Lower leg skin (tissue), 4 donors: Measurements from ENCODE around the gene ARSJ. TPM values are rescaled to one million over a fixed set of nuclear protein-coding genes. Genes with fewer than 3 reads are reported as not detected.

Source experiments
- DNase-seq, 2 donors: peaks; one replicate each; pipeline ENCODE4 v3.0.0-alpha.2; 2019; ENCODE audit warnings: low spot score in 2 of 2
- H3K4me3 ChIP-seq: fragments of 200-600 bp; sonication (generic); 2 replicates; pipeline ENCODE4 v1.5.1; 2017; ENCODE audit warnings: mild to moderate bottlenecking, low read depth; ENCODE audit not compliant: poor library complexity, severe bottlenecking
- CTCF ChIP-seq, 3 donors: fragments of 450-650 bp; IDR thresholded peaks; one replicate each; pipeline ENCODE4 v1.5.1; 2016; ENCODE audit warnings: antibody characterized with exemption in 3 of 3, mild to moderate bottlenecking in 3 of 3, moderate library complexity in 2 of 3
- POLR2A ChIP-seq, 2 donors: fragments of 450-650 bp; IDR thresholded peaks; one replicate each; pipeline ENCODE4 v1.6.1; 2016 to 2017; ENCODE audit warnings: antibody characterized with exemption in 2 of 2, mild to moderate bottlenecking in 1 of 2, moderate library complexity in 1 of 2
- WGBS, 2 donors: methylation state at CpG; one replicate each; pipeline ENCODE4 v1.1.5; 2018; 5-methylcytosine and 5-hydroxymethylcytosine counted together
- intact Hi-C: fragments of 100-400 bp; cut with DNase I; formaldehyde crosslinking; loops from one replicate; pipeline ENCODE4 v1.15.0; 2023; ENCODE audit warnings: low total_unique reads
- total RNA-seq, 4 donors: library from RNA; depleted of rRNA; stranded (reverse); fragments of >200 nt; gene quantifications; one replicate each; pipeline ENCODE4 v1.1.0, GENCODE V29; 2016

ARSJ gene
- total RNA-seq, 4 donors from 2014 or later = 0.42 to 3.7 (median 1.6) TPM

GRCh38 chr4:113968473-113968872 is 11.0 kb downstream of the ARSJ start:
- TF ChIP-seq CTCF (IDR thresholded peaks at IDR 0.05) = no peak
- TF ChIP-seq POLR2A (IDR thresholded peaks at IDR 0.05) = no peak
- H3K4me3 ChIP-seq = no peak overlapping the region
- intact Hi-C loops = loop anchor here (5.0 kb wide), 1 partner anchor 1719 kb away; no protein-coding TSS in a partner anchor
- no peak for DNase-seq
- WGBS, 2 donors = 84 to 89% methylated on average over 2 of the region's 2 CpGs

DNA sequence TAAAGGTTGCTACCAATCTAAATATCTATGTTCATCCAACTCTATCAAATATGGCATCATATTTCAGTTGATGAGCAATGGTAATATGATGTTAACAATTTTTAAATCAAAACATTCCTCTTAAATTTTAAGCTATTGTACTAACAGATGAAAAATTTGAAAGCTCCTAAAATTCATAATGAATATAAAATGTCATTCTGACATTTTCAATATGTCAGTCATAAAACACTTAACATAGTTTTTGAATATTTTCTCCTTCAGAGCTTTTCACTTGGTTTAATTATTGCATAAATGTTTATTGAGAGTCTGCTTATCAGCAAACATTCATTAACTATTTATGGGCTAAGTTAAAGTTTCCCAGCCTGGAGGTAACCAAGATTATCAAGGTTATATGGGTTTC is 11.8 kb downstream of the ARSJ start:
- no peak for TF ChIP-seq CTCF (IDR thresholded peaks at IDR 0.05)
- TF ChIP-seq POLR2A (IDR thresholded peaks at IDR 0.05) = no peak
- intact Hi-C loops = loop anchor here (5.0 kb wide), 1 partner anchor 1720 kb away; no protein-coding TSS in a partner anchor
- DNase-seq = no peak
- no peak overlapping the region for H3K4me3 ChIP-seq

DNA sequence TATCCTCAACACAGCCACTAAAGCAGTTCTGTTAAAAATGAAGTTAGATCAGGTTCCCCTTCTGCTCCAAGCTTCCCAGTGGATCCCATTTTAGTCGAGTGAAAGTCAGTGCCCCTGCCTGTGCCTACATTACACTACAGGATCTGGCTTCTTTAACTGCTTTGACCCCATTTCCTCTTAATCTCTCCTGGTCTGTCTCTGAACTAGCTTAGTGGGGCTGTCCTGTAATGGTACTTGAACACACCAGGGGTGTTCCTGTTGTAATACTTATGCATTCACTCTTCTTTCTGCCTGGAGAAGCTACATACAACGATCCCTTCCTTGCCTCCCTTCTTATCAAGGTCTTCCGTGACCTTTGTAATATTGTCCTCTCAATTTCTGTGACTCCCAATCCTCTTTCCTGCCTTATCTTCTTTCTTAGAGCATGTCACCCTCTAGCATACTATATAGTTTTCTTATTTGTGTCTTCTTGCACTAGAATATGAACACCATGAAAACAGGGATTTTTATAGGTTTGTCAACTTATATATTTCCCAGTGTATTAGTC is 16.7 kb downstream of the ARSJ start:
- no peak for DNase-seq
- whole genome bisulfite sequencing, 2 donors = 83 to 90% methylated on average over 3 of the region's 3 CpGs
- TF ChIP-seq POLR2A (IDR thresholded peaks at IDR 0.05) (no peak), CTCF (IDR thresholded peaks at IDR 0.05) (no peak)
- H3K4me3 ChIP-seq = no peak overlapping the region
- intact Hi-C loops = no loop called here

DNA sequence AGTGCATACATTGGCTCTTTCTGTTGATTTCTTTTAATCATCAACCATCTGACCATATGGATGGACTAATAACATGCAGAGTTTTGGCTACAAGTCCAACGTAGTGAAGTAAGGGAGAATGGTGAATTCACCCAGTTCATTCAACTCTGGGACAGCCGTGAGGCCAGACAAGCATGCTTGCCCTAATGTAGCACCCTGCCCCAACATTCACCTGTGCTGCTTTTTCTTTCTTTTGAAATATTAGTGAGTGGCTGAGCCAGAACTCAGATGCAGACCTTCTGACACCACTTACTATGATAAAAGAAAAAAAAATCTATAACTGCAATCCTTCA is 17.5 kb downstream of the ARSJ start:
- H3K4me3 ChIP-seq = no peak overlapping the region
- 83 to 92% methylated on average over 2 of the region's 2 CpGs for WGBS, 2 donors
- no peak for TF ChIP-seq CTCF (IDR thresholded peaks at IDR 0.05)
- intact Hi-C loops = no loop called here
- DNase-seq = no peak

DNA sequence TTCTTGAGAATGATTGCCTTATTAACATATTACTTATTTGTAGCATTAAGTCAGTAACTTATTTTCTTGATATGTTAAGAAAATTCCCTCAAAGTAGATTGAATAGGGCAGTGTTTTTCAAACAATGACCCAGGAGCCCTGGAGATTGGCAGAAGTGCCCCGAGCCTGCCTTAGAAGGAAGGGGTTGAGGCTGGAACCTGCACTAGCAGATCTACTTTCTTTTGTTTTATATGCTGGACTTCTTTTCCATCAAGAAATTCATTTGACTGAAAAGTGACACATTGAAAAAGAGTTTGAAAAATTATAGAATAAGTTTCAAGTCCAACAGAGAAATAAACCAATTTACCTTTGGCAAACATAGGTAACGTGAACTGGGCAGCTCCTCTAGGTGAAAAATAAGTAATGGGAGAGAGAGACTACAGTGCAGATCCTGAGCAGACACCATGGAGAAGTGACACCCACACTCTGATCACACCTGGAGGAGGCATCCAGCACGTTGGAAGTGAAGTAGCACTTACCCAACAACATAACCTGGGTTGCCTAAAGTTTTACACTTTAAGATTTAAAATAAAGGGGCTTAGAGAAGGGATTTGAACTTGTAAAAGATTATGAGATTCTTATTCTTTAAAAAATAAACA is 18.6 kb downstream of the ARSJ start:
- intact Hi-C loops = no loop called here
- TF ChIP-seq POLR2A (IDR thresholded peaks at IDR 0.05) = no peak
- TF ChIP-seq CTCF (IDR thresholded peaks at IDR 0.05) = no peak
- 79 to 80% methylated on average over 3 of the region's 3 CpGs for WGBS, 2 donors
- H3K4me3 ChIP-seq = no peak overlapping the region
- no peak for DNase-seq

DNA sequence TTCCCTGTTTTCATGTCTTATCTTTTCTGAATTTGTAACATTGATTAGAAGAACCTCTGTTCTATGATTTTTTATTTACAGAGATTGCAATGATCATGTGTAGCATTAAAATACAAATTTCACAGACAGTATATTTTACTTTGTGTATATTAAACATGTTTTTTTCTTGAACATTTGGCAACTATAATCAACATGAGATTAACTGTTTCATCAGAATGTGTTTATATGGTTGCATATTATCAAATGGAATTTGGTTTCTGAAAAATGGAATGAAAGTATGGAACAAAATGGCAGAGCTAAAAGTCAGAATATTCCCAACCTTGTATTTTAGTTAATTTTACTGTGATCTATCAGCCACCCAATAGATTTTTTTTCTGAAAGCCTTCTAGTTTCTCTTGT is 19.9 kb downstream of the ARSJ start:
- DNase-seq = no peak
- TF ChIP-seq POLR2A (IDR thresholded peaks at IDR 0.05) = no peak
- no peak for TF ChIP-seq CTCF (IDR thresholded peaks at IDR 0.05)
- intact Hi-C loops = no loop called here
- H3K4me3 ChIP-seq = no peak overlapping the region
